HTERT RPE-1 (cell line): ENCODE data around the gene CTBP2.

Experiments used
- in situ Hi-C: fragments of 300-500 bp; cut with MboI; formaldehyde crosslinking; loops from 4 replicates; pipeline ENCODE4 v1.14.3; 2020; ENCODE audit warnings: low sequenced_read_pairs

CTBP2 gene

GRCh38 chr10:125159932-125160855 lies at the start of gene CTBP2:
CTBP2 (minus strand) TSS chr10:125160563.
- in situ Hi-C loops, result no loop called here

GRCh38 chr10:125209591-125210355 lies 49.4 kb upstream of the CTBP2 start:
- in situ Hi-C loops, result no loop called here

DNA sequence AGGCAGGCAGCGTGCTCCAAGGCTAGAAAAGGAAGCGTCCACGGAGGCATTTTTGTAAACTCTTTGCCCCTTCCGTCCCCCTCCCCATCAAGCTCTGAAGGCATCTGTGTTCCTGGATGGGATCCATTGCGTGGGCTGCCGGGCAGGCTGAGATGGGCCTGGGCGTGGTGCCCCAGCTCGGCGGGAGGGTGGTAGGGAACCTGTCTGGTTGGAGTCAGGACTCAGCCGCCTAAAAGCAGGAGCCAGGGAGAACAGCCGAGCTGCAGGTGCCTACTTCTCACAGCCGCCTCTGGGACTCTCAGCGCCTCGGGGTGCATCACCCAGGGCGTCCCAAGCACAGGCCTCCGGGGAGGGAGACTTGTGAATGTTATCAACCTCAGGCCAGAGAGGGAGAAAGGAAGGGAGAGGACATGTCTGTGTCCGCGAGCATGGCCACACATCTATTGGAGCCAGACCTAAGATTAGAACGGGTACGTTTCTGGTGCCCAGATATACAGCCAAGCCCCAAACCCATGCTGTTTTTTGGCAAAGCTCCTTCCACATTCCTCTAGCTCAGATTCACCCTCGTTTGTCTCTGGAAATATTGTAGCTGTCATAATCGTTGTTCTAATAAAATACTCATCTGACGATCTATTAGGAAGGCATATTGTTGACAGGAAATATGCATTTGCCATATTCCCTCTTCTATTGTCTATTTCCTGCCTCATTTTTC lies 48.6 kb upstream of the CTBP2 start:
- in situ Hi-C loops, result no loop called here

GRCh38 chr10:125206623-125207022 lies 46.3 kb upstream of the CTBP2 start:
- in situ Hi-C loops, result no loop called here

- in situ Hi-C loops, result no loop called here
Observed at GRCh38 chr10:125205431-125205830, 45.1 kb upstream of the CTBP2 start.

DNA sequence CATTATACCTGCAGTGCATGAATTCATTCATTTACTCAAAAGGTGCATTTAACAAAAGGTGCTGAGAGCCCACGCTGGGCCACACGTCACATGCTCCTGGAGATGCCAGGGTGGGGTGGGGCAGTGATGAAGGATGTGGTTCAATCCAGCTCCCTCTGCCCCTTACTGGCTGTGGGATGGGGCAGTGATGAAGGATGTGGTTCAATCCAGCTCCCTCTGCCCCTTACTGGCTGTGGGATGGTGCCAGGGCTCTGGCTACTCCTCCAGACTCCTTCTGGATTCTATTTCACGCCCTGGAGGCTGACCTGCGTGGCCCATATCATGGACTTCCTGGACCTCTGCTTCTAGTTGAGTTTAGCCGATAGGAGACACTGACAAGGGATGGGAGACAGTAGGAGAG lies 44.0 kb upstream of the CTBP2 start:
- in situ Hi-C loops, result no loop called here

DNA sequence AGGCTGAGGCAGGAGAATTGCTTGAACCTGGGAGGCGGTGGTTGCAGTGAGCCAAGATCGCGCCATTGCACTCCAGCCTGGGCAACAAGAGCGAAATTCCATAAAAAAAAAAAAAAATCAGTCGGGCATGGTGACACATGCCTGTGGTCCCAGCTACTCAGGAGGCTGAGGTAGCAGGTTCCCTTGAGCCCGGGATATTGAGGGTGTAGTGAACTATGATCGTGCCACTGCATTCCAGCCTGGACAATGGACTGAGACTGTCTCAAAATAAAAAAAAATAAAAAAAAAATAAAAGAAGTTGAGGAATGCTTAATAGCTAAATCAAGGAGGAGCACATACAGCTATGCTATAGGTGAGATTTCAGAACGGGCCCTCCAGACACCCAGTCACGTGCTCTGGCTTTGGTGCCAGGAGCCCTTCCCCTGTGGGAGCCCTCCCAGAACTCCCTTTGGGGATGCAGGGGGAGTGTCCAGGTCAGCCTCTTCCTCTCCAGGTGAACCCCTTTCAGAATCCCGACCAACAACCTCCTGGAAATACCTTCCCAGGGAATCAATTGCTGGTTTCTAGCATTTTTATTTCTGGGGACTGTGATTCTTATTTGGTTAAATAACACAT lies 42.9 kb upstream of the CTBP2 start:
- in situ Hi-C loops, result no loop called here

- in situ Hi-C loops, result no loop called here
Observed at GRCh38 chr10:125201791-125202622, 41.6 kb upstream of the CTBP2 start.

- in situ Hi-C loops, result no loop called here
Observed at GRCh38 chr10:125201108-125201524, 40.8 kb upstream of the CTBP2 start.

- in situ Hi-C loops, result no loop called here
Observed at GRCh38 chr10:125200396-125200795, 40.0 kb upstream of the CTBP2 start.

DNA sequence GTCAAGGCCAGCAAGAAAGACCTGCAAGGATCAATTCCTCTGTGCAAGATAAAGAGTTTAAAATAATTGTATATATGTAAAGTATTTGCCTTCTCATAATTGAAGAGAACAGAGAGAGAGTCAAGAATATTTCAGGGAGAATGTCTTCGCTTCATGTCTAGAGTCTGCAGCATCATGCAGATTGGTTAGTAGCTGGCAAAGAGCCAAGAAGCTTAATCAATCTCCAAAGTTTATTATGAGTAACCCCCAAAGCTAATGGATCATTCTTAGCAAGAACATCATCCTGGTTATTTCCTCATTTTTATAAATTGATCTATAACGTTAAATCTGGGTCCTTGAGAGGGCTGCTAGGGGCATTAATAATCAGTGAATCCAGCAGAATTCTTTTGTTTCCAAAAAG lies 38.9 kb upstream of the CTBP2 start:
- in situ Hi-C loops, result no loop called here

- in situ Hi-C loops, result no loop called here
Observed at GRCh38 chr10:125194814-125195213, 34.5 kb upstream of the CTBP2 start.

DNA sequence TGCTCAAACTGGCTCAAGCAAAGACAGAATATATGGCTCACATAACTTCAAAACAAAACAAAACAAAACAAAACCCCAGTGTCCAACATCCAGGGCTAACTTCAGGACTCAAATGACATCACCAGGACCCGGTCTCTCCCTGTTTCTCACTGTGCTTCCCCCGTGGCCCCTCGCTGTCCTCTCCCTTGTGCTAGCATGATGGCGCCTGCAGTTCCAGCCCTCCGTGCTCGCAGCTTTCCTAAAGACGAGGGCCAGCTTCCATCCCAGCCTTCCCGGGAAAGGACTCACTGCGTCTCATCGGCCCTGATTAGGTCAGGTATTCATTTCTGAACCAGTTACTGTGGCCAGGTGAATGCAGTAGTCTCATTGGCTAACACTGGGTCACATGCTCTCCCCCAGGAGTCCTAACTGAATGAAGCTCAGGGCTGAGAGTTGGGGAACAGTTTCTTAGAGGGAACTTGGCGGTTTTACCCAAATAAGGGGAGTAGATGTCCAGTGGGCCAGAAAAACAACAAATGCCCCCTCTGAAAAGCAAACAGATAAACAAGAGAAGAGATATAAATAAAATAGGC lies 33.0 kb upstream of the CTBP2 start:
- in situ Hi-C loops, result no loop called here

- in situ Hi-C loops, result no loop called here
Observed at GRCh38 chr10:125192620-125193019, 32.3 kb upstream of the CTBP2 start.

DNA sequence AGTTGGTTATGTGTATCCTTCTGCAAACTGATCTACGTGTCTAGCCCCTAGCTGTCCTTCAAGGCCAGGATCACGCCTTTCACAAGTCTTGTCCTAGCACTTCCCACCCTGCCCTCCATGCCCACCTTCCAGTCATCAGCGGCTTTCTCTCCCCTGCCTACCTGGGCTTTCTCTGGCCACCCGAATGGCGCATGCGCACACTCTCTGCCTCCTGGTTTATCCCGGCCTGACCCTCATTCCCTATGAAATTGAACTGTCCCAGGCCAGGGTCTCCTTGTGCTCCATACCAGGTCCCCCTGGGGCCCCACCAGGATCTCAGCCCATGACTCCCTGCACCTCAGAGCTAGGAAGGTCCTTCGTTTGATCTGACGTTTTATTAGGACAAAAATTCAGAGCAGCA lies 31.6 kb upstream of the CTBP2 start:
- in situ Hi-C loops, result no loop called here

- in situ Hi-C loops, result no loop called here
Observed at GRCh38 chr10:125190946-125191345, 30.6 kb upstream of the CTBP2 start.

DNA sequence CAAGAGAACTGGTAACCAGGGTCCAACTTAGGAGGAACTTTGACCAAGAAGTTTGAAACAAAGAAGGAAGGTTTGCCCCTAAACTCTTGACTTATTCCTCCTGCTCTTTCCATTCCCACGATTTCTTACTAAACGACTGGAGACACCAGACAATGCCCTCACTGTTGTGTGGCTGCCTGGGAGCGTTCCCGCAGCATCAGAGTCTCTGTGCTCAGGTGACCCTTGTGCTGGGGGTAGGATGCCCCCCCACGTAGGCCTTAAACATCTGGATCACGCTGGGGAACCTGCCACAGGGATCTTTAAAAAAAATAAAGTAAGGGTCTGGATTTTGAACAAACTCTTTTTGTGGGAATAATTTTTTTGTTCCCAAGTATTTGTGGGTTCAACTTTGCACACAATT lies 30.1 kb upstream of the CTBP2 start:
- in situ Hi-C loops, result no loop called here

DNA sequence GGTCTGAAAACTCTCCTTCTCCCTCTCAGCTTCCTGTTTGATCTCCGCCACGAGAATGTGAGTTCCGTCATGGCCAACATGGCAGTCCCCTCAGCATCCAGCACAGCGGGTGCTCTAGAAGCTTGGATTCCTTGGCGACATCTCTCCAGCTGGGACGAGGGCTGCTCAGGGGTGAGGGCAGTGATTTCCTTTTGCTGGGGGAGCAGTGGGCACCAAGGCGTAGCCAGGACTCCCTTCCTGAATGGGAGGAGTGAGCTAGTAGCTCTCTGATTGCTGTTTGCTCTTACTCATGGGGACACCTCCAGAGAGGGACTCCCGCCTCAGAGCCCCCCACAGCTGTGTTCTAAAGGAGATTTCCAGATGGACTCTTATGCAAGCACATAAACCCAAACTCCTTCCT lies 28.8 kb upstream of the CTBP2 start:
- in situ Hi-C loops, result no loop called here

DNA sequence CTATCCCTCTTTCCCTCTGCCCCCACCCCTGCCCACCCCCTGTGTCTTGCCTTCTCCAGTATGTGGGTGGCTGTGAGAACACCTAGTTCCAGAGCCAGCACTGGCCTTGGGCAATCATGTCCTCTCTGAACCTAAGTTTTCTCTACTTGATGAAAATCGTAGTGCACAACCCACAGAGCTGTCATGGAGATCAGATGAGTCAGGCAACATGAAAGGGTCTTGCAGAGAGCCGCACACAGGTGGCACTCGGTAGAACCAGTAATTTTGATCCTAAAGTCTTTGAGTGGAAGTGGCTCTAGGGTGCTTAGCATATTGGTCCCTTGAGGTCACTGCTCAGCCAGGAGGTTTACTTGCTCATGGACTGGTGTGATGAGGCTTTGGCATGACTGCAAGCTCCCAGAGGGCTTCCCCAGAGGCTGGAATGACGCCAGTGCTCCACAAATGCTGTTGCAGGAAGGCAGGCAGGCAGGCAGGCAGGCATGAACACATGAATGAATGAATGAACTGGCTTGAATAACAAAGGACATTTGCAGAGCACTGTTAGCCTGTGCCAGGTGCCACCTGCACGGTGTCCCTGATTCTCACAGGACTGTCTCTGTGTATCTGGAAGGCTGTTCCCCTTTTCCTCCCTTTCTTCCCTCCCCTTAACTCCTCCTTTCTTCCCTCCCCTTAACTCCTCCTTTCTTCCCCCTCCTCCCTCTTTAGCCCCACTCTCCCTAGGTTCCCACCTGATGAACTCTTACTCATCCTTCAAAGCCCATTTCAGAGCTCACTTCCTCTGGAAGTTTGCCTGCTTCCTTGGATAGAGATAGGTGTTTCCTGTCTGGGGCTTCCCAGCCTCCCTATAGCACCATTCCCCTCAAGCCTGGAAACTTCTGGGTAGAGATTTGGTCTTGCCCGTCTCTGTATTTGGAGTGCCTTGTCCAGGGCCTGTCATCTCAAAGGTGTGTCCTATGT lies 27.2 kb upstream of the CTBP2 start:
- in situ Hi-C loops, result no loop called here
